ENCODE results near the gene CFAP99.
A peak's percentile ranks its signal among the peaks of the same experiment; 100 is the strongest.
"Not testable (repeated sequence)": the region's sequence is repeated elsewhere in the genome, so short reads cannot be mapped to it uniquely, and the experiment has no call there.

The CFAP99 gene

DNA sequence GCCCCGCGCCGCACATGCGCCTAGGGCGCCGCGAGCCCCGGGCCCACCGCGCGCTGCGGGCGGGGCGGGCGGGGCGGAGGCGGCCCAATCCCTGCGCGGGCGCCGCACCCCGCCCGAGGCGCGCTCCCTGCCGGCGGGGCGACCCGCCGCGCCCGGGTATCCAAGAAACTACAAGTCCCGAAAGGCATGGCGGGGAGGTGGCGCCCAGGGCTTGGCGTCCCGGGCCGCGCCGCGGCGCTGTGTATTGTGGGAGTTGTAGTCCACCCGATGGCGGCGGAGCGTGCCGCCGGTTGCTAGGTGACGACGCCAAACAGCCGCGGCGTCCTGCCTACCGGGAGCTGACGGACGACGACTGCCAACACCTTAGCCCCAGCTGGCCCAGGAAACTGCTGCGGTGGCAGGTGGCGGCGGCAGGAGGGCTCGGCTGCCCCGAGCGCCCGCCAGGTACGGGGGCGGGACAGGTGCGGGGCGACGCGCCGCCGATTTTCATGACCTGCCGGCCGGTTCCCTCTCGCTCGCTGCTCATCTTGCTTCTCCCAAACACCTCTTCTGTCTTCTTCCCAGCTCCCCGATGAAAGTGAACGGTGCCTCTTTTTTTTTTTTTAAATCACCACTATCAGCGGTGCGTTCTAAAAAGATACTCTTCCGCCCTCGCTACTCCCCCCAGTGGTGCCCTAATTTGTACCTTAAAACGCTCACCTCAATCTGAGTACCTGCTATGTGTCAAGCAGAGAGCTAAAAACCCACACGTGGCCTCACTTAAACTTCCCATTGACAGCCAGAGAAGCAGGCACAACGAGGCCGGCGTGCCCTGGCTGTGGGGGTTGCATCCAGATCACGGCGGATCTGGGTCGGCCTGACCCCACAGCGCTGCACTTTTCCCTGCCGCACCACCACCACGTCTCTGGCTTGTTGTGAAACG is at the start of gene CFAP99:
CFAP99 (plus strand) TSS at position 306 of the 922 bp plus-strand sequence.
- DNase-seq (ENCODE audit: low read depth in 2 of 2) = peak; percentile 96 to 98

DNA sequence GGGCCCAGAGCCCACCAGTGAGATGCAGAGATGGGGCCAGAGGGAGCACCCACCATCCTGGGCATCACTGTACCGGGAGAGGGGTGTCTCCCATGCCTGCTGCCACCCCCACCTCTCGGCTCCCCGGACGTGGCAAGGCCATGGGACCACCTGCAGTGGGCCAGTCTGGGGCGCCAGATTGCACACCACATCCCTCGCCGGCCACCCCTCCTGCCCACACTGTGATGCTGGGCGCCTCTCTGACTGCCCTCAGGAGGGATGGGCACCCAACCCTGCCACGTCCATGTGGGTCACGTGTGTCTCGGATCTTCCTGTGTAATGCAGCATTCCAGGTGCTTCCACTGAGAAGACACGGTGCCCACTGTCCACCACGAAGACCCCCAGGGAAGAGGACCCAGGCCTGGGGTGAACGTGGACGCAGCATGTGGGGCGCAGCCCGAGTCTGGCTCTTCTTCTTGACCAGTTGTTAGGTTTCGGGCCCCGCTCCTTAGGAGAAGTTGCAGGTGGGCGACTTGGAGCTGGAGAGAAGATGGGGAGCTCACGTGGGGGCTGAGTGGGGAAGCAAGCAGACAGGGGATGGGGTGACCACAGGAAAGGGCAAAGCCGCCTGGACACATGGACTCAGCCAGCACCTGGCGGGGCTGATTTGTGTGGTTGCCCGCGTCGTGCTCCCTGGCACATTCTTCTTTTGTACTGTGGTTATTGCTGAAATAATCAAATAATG is 48.0 kb upstream of the CFAP99 start:
- no peak for DNase-seq (ENCODE audit: low read depth in 2 of 2)

- no peak for DNase-seq (ENCODE audit: low read depth in 2 of 2)
Measured at GRCh38 chr4:2371765-2372487, 46.8 kb upstream of the CFAP99 start.

- DNase-seq (ENCODE audit: low read depth in 2 of 2) = no peak
Measured at GRCh38 chr4:2372488-2373030, 46.2 kb upstream of the CFAP99 start.

DNA sequence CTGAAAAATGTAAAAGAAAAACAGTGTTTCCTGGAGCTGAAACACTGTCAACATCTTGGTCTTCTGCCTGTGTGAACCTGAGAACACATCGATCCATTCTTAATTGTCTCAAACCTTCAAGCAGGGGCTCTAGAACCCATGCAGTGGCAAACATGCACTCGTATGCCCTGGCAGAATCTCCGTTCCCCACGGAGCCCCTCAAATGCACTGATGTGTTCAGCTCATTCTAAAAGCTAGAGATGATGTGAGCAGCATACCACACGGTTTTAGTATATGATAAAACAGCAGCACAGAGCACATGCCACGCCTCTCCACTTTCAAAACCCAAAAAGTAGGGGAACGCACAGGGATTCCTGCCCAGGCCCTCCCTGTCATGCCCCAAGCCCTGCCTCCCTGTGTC is 45.2 kb upstream of the CFAP99 start:
- no peak for DNase-seq (ENCODE audit: low read depth in 2 of 2)

GRCh38 chr4:2375427-2375826 is 43.3 kb upstream of the CFAP99 start:
- DNase-seq (ENCODE audit: low read depth in 2 of 2) = no peak

DNA sequence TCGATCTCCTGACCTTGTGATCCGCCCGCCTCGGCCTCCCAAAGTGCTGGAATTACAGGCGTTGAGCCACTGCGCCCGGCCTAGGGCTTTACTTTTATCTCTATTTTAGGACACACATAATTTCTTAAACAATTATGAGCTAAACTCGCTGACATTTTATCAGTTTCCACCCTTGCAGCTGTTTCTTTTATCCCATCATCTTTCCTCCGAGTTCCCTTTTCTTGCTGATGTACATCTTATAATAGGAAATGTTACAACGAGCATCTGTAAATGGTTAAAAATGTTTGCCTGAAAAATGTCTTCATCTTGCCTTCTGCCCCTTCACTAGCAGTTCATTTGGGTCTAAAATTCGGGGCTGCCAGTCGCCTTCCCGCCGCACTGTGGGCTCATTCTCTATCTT is 41.5 kb upstream of the CFAP99 start:
- DNase-seq (ENCODE audit: low read depth in 2 of 2) = no peak

GRCh38 chr4:2378401-2378800 is 40.4 kb upstream of the CFAP99 start:
- DNase-seq (ENCODE audit: low read depth in 2 of 2) = no peak

- no peak for DNase-seq (ENCODE audit: low read depth in 2 of 2)
Measured at GRCh38 chr4:2378898-2379297, 39.9 kb upstream of the CFAP99 start.

- not testable (repeated sequence) for DNase-seq (ENCODE audit: low read depth in 2 of 2)
Measured at GRCh38 chr4:2380589-2380988, 38.2 kb upstream of the CFAP99 start.

GRCh38 chr4:2382769-2383202 is 36.0 kb upstream of the CFAP99 start:
- not testable (repeated sequence) for DNase-seq (ENCODE audit: low read depth in 2 of 2)

DNA sequence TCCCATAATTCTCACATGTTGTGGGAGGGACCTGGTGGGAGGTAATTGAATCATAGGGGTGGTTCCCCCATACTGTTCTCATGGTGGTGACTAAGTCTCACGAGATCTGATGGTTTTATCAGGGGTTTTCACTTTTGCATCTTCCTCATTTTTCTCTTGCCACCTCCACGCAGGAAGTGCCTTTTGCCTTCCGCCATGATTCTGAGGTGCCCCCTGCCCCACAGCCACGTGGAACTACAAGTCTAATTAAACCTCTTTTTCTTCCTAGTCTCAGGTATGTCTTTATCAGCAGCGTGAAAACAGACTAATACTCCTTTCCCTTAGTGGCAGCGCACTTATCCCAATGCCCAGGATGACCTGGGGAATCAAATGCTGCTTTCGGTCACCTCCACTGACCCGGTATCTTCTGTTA is 35.5 kb upstream of the CFAP99 start:
- DNase-seq (ENCODE audit: low read depth in 2 of 2) = not testable (repeated sequence)

DNA sequence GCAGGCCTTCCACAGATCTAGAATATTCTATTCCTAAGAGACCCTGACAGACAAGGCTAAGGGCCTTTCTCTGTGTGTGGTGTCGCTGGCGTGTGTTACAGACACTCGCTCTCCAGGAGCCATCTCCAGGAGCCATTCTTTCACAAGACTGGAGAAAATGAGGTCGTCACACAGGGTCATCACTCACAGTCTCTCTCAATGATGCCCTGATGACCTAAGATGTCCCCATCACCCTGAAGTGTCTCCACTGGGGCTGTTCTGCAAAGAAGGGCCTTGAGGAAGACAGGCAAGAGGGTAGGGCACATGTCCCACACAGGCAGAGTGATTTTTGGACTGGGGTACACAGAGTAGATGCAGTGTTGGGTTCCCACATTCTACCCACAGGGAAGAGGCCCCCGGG is 35.0 kb upstream of the CFAP99 start:
- DNase-seq (ENCODE audit: low read depth in 2 of 2) = no peak

DNA sequence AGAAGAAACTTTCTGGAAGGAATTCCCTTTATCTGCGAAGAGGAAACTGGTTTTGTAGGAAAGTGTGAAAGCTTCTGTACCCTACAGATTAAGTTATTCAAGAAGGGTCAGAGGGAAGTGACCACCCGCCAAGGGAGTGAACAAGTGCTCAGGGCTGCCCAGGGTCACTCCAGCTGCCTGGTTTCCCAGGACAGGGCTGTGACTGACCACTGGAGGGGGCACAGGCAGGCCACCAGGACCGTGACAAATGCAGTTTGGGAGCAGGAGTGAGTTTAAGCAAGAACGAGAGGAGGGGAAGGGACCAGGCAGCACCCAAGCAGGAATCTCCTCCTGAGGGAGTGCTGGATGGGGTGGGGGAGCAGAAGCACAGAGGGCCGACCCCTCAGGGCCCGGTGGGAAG is 34.5 kb upstream of the CFAP99 start:
- DNase-seq (ENCODE audit: low read depth in 2 of 2) = no peak

GRCh38 chr4:2385516-2385915 is 33.2 kb upstream of the CFAP99 start:
- DNase-seq (ENCODE audit: low read depth in 2 of 2) = no peak

DNA sequence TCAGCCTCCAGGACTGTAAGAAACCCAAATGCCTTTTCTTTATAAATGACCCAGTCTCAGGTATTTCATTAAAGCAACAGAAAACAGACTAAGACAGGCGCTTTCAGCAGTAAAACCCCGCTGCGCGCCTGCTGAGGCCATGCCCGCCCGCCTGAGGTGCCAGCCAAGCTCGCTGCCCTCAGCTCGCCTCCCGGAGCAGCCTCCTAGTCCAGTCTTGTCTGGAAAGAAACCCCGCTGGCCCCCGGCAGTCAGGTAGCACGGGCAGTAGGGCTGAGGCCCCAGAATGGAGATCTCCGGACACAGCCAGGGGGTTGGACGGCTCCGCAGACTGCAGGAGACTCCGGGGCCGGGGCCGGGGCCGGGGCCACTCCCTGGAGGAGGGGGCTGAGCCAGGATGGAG is 32.0 kb upstream of the CFAP99 start:
- no peak for DNase-seq (ENCODE audit: low read depth in 2 of 2)

DNA sequence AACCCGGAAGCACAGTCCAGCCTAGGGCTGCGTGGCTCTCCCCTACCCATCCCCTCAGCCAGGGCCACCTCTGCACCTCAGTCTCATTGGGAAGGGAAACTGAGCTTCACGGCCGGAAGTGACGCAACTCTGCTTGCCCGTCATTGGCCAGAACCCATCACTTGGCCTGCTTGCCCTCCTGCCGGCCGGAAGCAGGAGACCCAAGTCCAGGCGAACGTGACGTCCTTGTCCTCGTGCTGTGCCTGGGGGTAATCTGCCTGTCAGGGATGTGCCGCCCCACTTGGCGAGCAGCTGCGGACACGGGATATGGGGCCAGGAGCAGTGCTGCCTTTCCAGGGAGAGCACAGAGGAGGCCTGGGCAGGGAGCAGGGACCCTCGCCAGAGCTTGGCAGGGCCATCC is 31.5 kb upstream of the CFAP99 start:
- DNase-seq (ENCODE audit: low read depth in 2 of 2) = no peak

- DNase-seq (ENCODE audit: low read depth in 2 of 2) = no peak
Measured at GRCh38 chr4:2387829-2388228, 30.9 kb upstream of the CFAP99 start.

DNA sequence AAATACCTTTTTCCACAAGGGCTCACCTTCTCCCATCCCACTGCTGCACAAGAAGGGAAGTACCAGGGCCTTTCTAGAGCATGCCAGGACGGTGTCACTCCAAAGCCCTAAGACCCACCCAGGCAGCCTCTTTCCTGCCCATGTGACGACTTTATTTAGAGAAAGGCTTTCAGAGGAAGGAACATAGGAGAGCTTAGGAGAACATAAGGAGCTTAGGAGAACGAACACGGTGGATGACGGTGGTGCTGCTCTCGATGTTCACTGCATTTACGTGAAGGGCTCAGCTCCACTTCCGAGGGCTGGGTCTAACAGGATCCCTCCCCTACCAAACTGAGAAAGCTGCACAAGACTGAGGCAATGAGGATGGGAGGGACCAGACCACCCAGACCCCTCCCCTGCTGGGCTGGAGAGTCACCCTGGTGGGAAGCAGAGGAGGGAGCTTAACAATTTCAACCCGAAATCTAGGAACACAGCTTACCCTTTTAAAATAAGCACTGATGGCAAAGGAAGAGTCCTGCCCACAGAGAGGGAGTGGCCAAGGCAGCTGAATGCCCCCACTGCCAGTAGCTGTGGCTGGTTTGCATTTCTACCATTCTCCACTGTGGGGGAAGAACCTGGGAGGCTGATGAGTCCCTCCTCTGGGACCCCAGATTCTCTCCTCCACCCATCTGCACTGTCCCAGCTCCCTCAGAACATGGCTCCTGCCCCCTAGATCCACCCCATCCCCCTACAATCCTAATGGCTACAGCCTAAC is 30.1 kb upstream of the CFAP99 start:
- no peak for DNase-seq (ENCODE audit: low read depth in 2 of 2)

GRCh38 chr4:2389691-2390090 is 29.1 kb upstream of the CFAP99 start:
- no peak for DNase-seq (ENCODE audit: low read depth in 2 of 2)

- no peak for DNase-seq (ENCODE audit: low read depth in 2 of 2)
Measured at GRCh38 chr4:2390146-2390545, 28.6 kb upstream of the CFAP99 start.
